Measurements from ENCODE around the gene CYREN.

CYREN gene

DNA sequence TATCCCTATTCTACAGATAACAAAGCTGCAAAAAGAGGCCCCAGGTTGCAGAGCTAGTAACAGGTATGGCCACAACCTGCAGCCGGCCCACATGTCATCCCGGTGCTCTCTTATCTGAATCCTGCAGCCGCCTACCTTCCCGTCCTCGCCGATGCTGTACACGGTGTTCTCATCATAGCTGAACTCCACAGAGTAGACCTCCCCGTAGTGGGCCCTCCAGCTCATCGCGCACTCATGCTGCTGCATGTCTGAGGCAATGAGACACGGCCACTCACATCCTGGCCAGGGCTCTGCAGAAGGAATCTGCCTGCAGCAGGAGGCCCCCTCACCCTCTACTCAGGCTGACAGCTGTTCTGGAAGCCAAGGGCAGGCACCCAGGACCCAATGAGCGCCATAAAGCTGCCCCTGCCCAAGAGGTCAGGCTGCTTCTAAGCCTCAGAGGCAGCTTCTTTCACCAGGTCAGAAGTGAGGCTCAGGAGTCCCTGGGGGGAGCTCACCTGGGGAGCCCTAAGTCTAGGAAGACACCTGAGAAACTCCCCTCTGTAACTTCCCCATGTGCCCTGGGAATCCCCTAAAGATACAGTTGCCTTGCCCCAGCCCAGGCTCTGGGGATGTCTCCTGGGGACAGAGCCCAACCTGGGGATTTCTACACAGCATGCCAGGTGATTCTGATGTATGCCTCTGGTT, 17.9 kb upstream of the CYREN start:
- H3K27me3 ChIP-seq (ENCODE audit: insufficient read depth, poor library complexity, severe bottlenecking), result no peaks in the 10 kb centered on the region
- H3K27ac ChIP-seq (ENCODE audit: poor library complexity, severe bottlenecking), result no peak overlapping the region
- H3K36me3 ChIP-seq (ENCODE audit: low read depth), result peaks cover 68% of the 10 kb centered on the region
- H3K4me1 ChIP-seq (ENCODE audit: insufficient read depth, poor library complexity, severe bottlenecking), result peaks cover 9% of the 10 kb centered on the region
- DNase-seq (ENCODE audit: low spot score), result no peak
- no peak overlapping the region for H3K4me3 ChIP-seq (ENCODE audit: severe bottlenecking)
- TF ChIP-seq, protein P1, sequence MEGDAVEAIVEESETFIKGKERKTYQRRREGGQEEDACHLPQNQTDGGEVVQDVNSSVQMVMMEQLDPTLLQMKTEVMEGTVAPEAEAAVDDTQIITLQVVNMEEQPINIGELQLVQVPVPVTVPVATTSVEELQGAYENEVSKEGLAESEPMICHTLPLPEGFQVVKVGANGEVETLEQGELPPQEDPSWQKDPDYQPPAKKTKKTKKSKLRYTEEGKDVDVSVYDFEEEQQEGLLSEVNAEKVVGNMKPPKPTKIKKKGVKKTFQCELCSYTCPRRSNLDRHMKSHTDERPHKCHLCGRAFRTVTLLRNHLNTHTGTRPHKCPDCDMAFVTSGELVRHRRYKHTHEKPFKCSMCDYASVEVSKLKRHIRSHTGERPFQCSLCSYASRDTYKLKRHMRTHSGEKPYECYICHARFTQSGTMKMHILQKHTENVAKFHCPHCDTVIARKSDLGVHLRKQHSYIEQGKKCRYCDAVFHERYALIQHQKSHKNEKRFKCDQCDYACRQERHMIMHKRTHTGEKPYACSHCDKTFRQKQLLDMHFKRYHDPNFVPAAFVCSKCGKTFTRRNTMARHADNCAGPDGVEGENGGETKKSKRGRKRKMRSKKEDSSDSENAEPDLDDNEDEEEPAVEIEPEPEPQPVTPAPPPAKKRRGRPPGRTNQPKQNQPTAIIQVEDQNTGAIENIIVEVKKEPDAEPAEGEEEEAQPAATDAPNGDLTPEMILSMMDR (IDR thresholded peaks at IDR 0.05; ENCODE audit: poor library complexity, severe bottlenecking), result no peak
- ATAC-seq (ENCODE audit: low read depth), result peak; percentile 64
- H3K9me3 ChIP-seq (ENCODE audit: severe bottlenecking), result no peaks in the 10 kb centered on the region

DNA sequence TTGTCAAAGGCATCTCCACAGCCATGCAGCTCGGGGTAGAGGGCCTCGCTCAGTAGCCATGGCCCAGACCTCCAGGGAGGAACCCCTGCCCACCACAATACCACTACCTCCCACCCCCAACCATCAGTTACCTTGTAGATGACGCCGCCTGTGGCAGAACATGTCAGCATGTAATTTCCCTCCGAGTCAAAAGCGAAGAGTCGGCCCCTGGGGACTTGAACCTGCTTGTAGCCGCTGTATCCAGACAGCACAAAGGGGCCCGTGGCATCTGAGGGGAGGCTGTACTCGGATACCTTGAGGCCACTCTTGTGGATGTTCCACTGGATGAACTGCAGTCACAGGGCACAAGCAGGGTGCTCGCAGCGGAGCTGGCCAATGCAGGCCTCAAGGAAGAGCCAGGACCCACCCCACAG, 16.3 kb upstream of the CYREN start:
- Histone ChIP-seq H3K36me3 (ENCODE audit: low read depth) (peaks cover 70% of the 10 kb centered on the region), H3K27me3 (ENCODE audit: insufficient read depth, poor library complexity, severe bottlenecking) (no peaks in the 10 kb centered on the region), H3K9me3 (ENCODE audit: severe bottlenecking) (peaks cover 2% of the 10 kb centered on the region), H3K4me3 (ENCODE audit: severe bottlenecking) (no peak overlapping the region), H3K4me1 (ENCODE audit: insufficient read depth, poor library complexity, severe bottlenecking) (peaks cover 4% of the 10 kb centered on the region), H3K27ac (ENCODE audit: poor library complexity, severe bottlenecking) (no peak overlapping the region)
- ATAC-seq (ENCODE audit: low read depth) (no peak), DNase-seq (ENCODE audit: low spot score) (no peak)
- TF ChIP-seq, protein P1 (IDR thresholded peaks at IDR 0.05; ENCODE audit: poor library complexity, severe bottlenecking), result no peak

DNA sequence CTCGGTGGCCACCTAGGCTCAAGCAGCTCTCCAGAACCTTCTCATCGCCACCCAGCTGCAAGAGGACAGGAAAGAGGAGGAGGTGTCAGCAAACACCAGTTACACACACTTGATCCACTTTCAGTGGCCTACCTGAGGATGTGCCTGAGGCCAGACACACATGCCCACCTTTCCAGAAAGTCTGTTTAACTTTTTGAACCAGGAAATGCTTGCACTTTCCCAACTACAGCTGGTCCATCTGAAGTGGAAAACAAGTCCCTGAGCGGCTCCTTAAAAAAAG, 15.7 kb upstream of the CYREN start:
- Histone ChIP-seq H3K4me3 (ENCODE audit: severe bottlenecking) (no peak overlapping the region), H3K27me3 (ENCODE audit: insufficient read depth, poor library complexity, severe bottlenecking) (no peaks in the 10 kb centered on the region), H3K36me3 (ENCODE audit: low read depth) (peaks cover 74% of the 10 kb centered on the region), H3K27ac (ENCODE audit: poor library complexity, severe bottlenecking) (no peak overlapping the region), H3K4me1 (ENCODE audit: insufficient read depth, poor library complexity, severe bottlenecking) (peaks cover 4% of the 10 kb centered on the region), H3K9me3 (ENCODE audit: severe bottlenecking) (peaks cover 9% of the 10 kb centered on the region)
- TF ChIP-seq, protein P1 (IDR thresholded peaks at IDR 0.05; ENCODE audit: poor library complexity, severe bottlenecking), result no peak
- DNase-seq (ENCODE audit: low spot score) (no peak), ATAC-seq (ENCODE audit: low read depth) (no peak)

DNA sequence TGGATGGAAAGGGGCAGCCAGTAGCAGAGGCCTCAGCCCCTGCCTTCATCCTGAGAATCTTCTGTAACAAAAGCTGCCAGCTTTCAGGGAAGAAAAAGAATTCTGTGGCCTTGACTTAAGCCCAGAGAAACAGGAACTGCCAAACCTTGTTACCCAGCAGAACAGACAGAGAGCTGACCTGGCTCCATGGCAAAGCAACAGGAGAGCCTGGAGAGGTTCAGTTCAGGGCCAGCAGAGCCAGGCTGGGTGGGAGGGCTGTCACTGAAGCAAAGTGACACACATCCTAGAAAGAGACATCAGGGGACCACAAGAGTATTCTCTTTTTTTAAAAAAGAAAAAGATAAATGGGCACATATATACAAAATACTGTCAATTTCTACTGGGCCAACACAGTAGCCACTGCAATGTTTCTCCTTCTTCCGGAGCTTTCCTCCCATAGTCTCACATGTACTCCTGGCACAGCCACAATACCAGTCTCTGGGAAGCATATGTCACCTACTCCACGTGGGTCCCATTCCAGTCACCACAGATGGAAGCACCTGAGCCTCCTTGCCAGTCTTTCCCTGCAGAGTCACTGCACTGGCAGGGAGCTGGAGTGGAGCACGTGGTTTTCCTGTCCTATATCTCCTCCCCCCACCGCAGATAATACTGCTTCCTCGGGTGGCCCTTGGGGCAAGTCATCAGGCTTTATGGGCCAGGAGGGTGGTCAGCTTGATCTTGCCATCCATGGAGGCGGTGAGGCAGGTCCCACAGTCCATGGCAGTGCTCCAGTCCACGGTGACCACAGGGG, 15.2 kb upstream of the CYREN start:
- peaks cover 74% of the 10 kb centered on the region for H3K36me3 ChIP-seq (ENCODE audit: low read depth)
- TF ChIP-seq, protein P1 (IDR thresholded peaks at IDR 0.05; ENCODE audit: poor library complexity, severe bottlenecking), result no peak
- ATAC-seq (ENCODE audit: low read depth) (no peak), DNase-seq (ENCODE audit: low spot score) (no peak)
- no peaks in the 10 kb centered on the region for H3K27me3 ChIP-seq (ENCODE audit: insufficient read depth, poor library complexity, severe bottlenecking)
- peaks cover 11% of the 10 kb centered on the region for H3K9me3 ChIP-seq (ENCODE audit: severe bottlenecking)
- H3K27ac ChIP-seq (ENCODE audit: poor library complexity, severe bottlenecking), result no peak overlapping the region
- no peak overlapping the region for H3K4me3 ChIP-seq (ENCODE audit: severe bottlenecking)
- H3K4me1 ChIP-seq (ENCODE audit: insufficient read depth, poor library complexity, severe bottlenecking), result no peaks in the 10 kb centered on the region

All from RWPE2 (cell line).